ENCODE measurements around the gene HSD3B7.

HSD3B7 gene

GRCh38 chr16:31005350-31006085, 20.5 kb downstream of the HSD3B7 start:
- TF ChIP-seq TSHZ2 (CRISPR knock-in tag; IDR thresholded peaks at IDR 0.05) (no peak), ZNF8 (CRISPR knock-in tag; IDR thresholded peaks at IDR 0.05) (no peak), ZFP3 (CRISPR knock-in tag; IDR thresholded peaks at IDR 0.05) (no peak), POU6F1 (CRISPR knock-in tag; IDR thresholded peaks at IDR 0.05; ENCODE audit: borderline replicate concordance, low read depth) (no peak), ZC3H10 (CRISPR knock-in tag; IDR thresholded peaks at IDR 0.05) (no peak), CSRNP3 (CRISPR knock-in tag; IDR thresholded peaks at IDR 0.05) (no peak), CREB5 (CRISPR knock-in tag; IDR thresholded peaks at IDR 0.05; ENCODE audit: low read depth) (no peak), ARNTL (CRISPR knock-in tag; IDR thresholded peaks at IDR 0.05; ENCODE audit: borderline replicate concordance, low read depth) (no peak), TOX (CRISPR knock-in tag; IDR thresholded peaks at IDR 0.05; ENCODE audit: borderline replicate concordance) (no peak)
- no peak for ATAC-seq

- ATAC-seq, result no peak
- TF ChIP-seq SNAI2 (CRISPR knock-in tag; IDR thresholded peaks at IDR 0.05) (no peak), TCF4 (CRISPR knock-in tag; IDR thresholded peaks at IDR 0.05; ENCODE audit: borderline replicate concordance) (no peak), CSDC2 (CRISPR knock-in tag; IDR thresholded peaks at IDR 0.05) (no peak), RARB (CRISPR knock-in tag; IDR thresholded peaks at IDR 0.05) (no peak), ZNF565 (CRISPR knock-in tag; conservative IDR thresholded peaks at IDR 0.05; ENCODE audit: low read depth) (no peak), ZC3H10 (CRISPR knock-in tag; IDR thresholded peaks at IDR 0.05) (no peak), ISL1 (CRISPR knock-in tag; IDR thresholded peaks at IDR 0.05) (no peak), ZFP30 (CRISPR knock-in tag; IDR thresholded peaks at IDR 0.05) (no peak), TSHZ2 (CRISPR knock-in tag; IDR thresholded peaks at IDR 0.05) (no peak), ZNF70 (CRISPR knock-in tag; IDR thresholded peaks at IDR 0.05) (no peak), ESRRG (CRISPR knock-in tag; IDR thresholded peaks at IDR 0.05) (no peak), CREB5 (CRISPR knock-in tag; IDR thresholded peaks at IDR 0.05; ENCODE audit: low read depth) (no peak), GLIS3 (CRISPR knock-in tag; IDR thresholded peaks at IDR 0.05) (no peak), PPARA (CRISPR knock-in tag; IDR thresholded peaks at IDR 0.05; ENCODE audit: borderline replicate concordance) (no peak), ZNF8 (CRISPR knock-in tag; IDR thresholded peaks at IDR 0.05) (no peak), TOX (CRISPR knock-in tag; IDR thresholded peaks at IDR 0.05; ENCODE audit: borderline replicate concordance) (no peak), ARNTL (CRISPR knock-in tag; IDR thresholded peaks at IDR 0.05; ENCODE audit: borderline replicate concordance, low read depth) (no peak), BACH2 (CRISPR knock-in tag; IDR thresholded peaks at IDR 0.05; ENCODE audit: borderline replicate concordance) (no peak), PATZ1 (CRISPR knock-in tag; IDR thresholded peaks at IDR 0.05; ENCODE audit: borderline replicate concordance) (no peak)
These were observed 21.0 kb downstream of the HSD3B7 start for GRCh38 chr16:31006086-31006385.

Measured in SK-N-SH treated with all-trans-retinoic acid at 6 μM for 48 hours (cell line).